Subcutaneous adipose tissue (tissue), 4 donors: ENCODE data around the gene TREX2. TPM values are rescaled to one million over a fixed set of nuclear protein-coding genes. Genes with fewer than 3 reads are reported as not detected.

Experiments used
- CTCF ChIP-seq: fragments of 450-650 bp; IDR thresholded peaks from one replicate; pipeline ENCODE4 v1.5.1; 2016; ENCODE audit warnings: low read depth, mild to moderate bottlenecking, control low read depth, antibody characterized with exemption, moderate library complexity
- total RNA-seq, 4 donors: library from RNA; depleted of rRNA; stranded (reverse); fragments of >200 nt; gene quantifications; one replicate each; pipeline ENCODE4 v1.1.0, GENCODE V29; 2016

The TREX2 gene
- total RNA-seq, 4 donors from 2014 or later = 1.1 to 2.8 (median 2.4) TPM; not detected in 1

- TF ChIP-seq CTCF = no peak
These were observed 1.2 kb upstream of the TREX2 start for GRCh38 chrX:153446950-153447580.

- TF ChIP-seq CTCF = no peak
These were observed 730 bp upstream of the TREX2 start for GRCh38 chrX:153446636-153446936.

GRCh38 chrX:153445106-153445855, 575 bp downstream of the TREX2 start:
- TF ChIP-seq CTCF = no peak

GRCh38 chrX:153444333-153445011, 1.4 kb downstream of the TREX2 start:
- no peak for TF ChIP-seq CTCF

- TF ChIP-seq CTCF = no peak
These were observed 2.2 kb downstream of the TREX2 start for GRCh38 chrX:153443476-153444332.

- TF ChIP-seq CTCF = no peak
These were observed 3.4 kb downstream of the TREX2 start for GRCh38 chrX:153442463-153442862.

- no peak for TF ChIP-seq CTCF
These were observed 3.9 kb downstream of the TREX2 start for GRCh38 chrX:153441981-153442380.
